Measurements from ENCODE around the gene SOX12.

- TF ChIP-seq POLR2AphosphoS5 (IDR thresholded peaks at IDR 0.05; ENCODE audit: low read depth) (no peak), CTCF (IDR thresholded peaks at IDR 0.05; ENCODE audit: insufficient read depth, low read length) (no peak)
Measured at GRCh38 chr20:277496-277781, 47.9 kb upstream of the SOX12 start.

All from HL-60 (cell line).